Calu3 (cell line): ENCODE measurements around the gene PARD3. TPM values are rescaled to one million over a fixed set of nuclear protein-coding genes. Genes with fewer than 3 reads are reported as not detected.

Experiments used
- BruUV-seq: library from RNA; stranded (reverse); fragments of 400-500 nt; replicated peaks from 2 replicates; lab custom pipeline; 2021; lab: Mats Ljungman, UMichigan
- CTCF ChIA-PET: fragments of 300-600 bp; sonication (Branson Sonifier 250); formaldehyde crosslinking; loops from one replicate; lab custom pipeline; 2022; ENCODE audit warnings: antibody characterized with exemption; lab: Charles Lee
- DNase-seq: peaks from one replicate; pipeline ENCODE4 v3.0.0; 2022
- H3K27ac Mint-ChIP-seq: one replicate; pipeline ENCODE4 v1.8.0; 2022; ENCODE audit warnings: mixed read lengths; ENCODE audit not compliant: unreplicated experiment
- H3K27me3 Mint-ChIP-seq: one replicate; pipeline ENCODE4 v1.8.0; 2022; ENCODE audit warnings: mixed read lengths; ENCODE audit not compliant: unreplicated experiment
- H3K36me3 Mint-ChIP-seq: one replicate; pipeline ENCODE4 v1.8.0; 2022; ENCODE audit warnings: mild to moderate bottlenecking, moderate library complexity, mixed read lengths; ENCODE audit not compliant: insufficient read depth, unreplicated experiment
- H3K4me1 Mint-ChIP-seq: one replicate; pipeline ENCODE4 v1.8.0; 2022; ENCODE audit warnings: mild to moderate bottlenecking, low read depth, mixed read lengths; ENCODE audit not compliant: unreplicated experiment
- H3K4me3 Mint-ChIP-seq: one replicate; pipeline ENCODE4 v1.8.0; 2022; ENCODE audit warnings: mild to moderate bottlenecking, low read depth, moderate library complexity, mixed read lengths; ENCODE audit not compliant: unreplicated experiment
- H3K9me3 Mint-ChIP-seq: one replicate; pipeline ENCODE4 v1.8.0; 2022; ENCODE audit warnings: low read depth, mixed read lengths; ENCODE audit not compliant: unreplicated experiment
- intact Hi-C: fragments of 100-400 bp; cut with micrococcal nuclease; formaldehyde crosslinking; loops from one replicate; pipeline ENCODE4 v1.10.0; 2022; ENCODE audit not compliant: unreplicated experiment
- total RNA-seq: library from RNA; stranded (reverse); gene quantifications from 2 replicates; pipeline ENCODE4 v1.2.3, GENCODE V29; 2022
- TF ChIP-seq, protein P1 (sequence below): fragments of 200-600 bp; IDR thresholded peaks from one replicate; pipeline ENCODE4 v1.8.0; 2022; ENCODE audit warnings: antibody characterized with exemption; ENCODE audit not compliant: unreplicated experiment

Gene PARD3
- total RNA-seq, 1 experiment from 2014 or later = 62.4 TPM

DNA sequence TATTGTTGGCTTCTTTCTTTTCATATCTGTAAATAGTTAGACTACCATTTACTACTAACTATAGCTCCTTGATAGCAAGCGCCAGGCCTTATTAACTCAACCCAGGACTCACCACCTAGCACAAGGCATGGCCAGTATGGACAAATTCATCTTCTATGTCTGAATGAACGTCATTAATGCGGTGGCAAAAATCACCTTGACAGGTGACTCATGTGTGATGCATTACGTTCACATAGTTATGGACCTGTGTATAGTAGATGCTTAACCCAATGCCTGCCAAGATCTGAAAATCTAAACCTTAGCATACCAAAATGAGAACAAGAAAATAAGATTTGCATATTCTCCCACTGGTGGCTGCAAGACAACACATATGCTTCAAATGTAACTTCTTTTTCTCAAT lies 300.8 kb downstream of the PARD3 start:
- BruUV-seq = no TSS peak
- Mint-ChIP-seq H3K36me3 (peaks cover 5% of the 10 kb centered on the region), H3K4me3 (no peak overlapping the region), H3K9me3 (no peaks in the 10 kb centered on the region), H3K27ac (no peak overlapping the region), H3K27me3 (no peaks in the 10 kb centered on the region), H3K4me1 (peaks cover 29% of the 10 kb centered on the region)
- DNase-seq = no peak
- TF ChIP-seq, protein P1, sequence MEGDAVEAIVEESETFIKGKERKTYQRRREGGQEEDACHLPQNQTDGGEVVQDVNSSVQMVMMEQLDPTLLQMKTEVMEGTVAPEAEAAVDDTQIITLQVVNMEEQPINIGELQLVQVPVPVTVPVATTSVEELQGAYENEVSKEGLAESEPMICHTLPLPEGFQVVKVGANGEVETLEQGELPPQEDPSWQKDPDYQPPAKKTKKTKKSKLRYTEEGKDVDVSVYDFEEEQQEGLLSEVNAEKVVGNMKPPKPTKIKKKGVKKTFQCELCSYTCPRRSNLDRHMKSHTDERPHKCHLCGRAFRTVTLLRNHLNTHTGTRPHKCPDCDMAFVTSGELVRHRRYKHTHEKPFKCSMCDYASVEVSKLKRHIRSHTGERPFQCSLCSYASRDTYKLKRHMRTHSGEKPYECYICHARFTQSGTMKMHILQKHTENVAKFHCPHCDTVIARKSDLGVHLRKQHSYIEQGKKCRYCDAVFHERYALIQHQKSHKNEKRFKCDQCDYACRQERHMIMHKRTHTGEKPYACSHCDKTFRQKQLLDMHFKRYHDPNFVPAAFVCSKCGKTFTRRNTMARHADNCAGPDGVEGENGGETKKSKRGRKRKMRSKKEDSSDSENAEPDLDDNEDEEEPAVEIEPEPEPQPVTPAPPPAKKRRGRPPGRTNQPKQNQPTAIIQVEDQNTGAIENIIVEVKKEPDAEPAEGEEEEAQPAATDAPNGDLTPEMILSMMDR = no peak
- intact Hi-C loops = no loop called here
- CTCF ChIA-PET = interaction anchor here (0.8 to 1.1 kb wide), 2 partner anchors 10 to 15 kb away, joined by 3 to 4 read pairs; no protein-coding TSS in a partner anchor

DNA sequence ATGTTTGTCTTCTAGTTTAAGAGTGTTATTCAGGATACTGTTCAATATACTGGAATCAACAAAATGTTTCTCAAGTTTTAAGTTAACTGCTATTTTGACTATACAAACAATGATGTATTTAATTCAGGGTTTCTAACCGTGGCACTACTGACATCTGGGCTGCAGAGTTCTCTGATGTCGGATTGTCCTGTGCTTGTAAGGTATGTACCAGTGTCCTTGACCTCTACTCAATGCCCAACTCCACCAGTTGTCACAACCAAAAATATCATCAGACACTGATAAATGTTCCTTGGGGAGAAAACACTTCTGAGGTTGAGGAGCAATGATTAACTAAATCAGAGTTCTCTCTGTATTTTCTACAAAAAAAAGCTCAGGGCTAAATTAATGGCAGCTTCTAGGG lies 301.5 kb downstream of the PARD3 start:
- Mint-ChIP-seq H3K36me3 (peaks cover 5% of the 10 kb centered on the region), H3K27ac (no peak overlapping the region), H3K4me1 (peaks cover 22% of the 10 kb centered on the region), H3K4me3 (no peak overlapping the region), H3K27me3 (no peaks in the 10 kb centered on the region), H3K9me3 (no peaks in the 10 kb centered on the region)
- CTCF ChIA-PET = interaction anchor here (1.1 kb wide), 1 partner anchor 10 kb away, joined by 4 read pairs; no protein-coding TSS in a partner anchor
- intact Hi-C loops = no loop called here
- TF ChIP-seq, protein P1 = no peak
- BruUV-seq = no TSS peak
- DNase-seq = no peak

DNA sequence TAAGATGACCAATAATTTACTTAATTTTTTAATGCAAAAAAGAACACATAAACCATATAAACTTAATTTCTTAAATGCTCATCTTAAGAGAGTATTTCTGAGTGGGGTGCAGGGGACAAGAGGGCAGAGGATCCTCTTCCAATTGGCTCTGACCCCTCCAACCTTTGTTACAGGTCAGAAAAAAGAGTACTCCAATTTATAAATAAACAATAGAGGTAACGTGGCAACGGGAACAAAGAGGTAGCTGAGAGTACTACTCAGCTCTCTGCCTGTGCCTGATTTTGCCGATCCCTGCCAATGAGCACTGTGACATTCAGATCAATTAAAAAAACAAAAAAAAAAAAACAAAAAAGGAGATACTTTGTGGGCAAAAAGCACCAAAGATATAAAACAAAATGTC lies 307.9 kb downstream of the PARD3 start:
- no peak for DNase-seq
- peaks cover 21% of the 10 kb centered on the region for H3K4me1 Mint-ChIP-seq
- H3K9me3 Mint-ChIP-seq = no peaks in the 10 kb centered on the region
- CTCF ChIA-PET = interaction anchor here (0.9 to 1.4 kb wide), 2 partner anchors 13 to 1018 kb away, joined by 3 to 7 read pairs; no protein-coding TSS in a partner anchor
- H3K36me3 Mint-ChIP-seq = peaks cover 6% of the 10 kb centered on the region
- no TSS peak for BruUV-seq
- H3K4me3 Mint-ChIP-seq = no peak overlapping the region
- intact Hi-C loops = no loop called here
- no peak overlapping the region for H3K27ac Mint-ChIP-seq
- no peaks in the 10 kb centered on the region for H3K27me3 Mint-ChIP-seq
- TF ChIP-seq, protein P1 = no peak

DNA sequence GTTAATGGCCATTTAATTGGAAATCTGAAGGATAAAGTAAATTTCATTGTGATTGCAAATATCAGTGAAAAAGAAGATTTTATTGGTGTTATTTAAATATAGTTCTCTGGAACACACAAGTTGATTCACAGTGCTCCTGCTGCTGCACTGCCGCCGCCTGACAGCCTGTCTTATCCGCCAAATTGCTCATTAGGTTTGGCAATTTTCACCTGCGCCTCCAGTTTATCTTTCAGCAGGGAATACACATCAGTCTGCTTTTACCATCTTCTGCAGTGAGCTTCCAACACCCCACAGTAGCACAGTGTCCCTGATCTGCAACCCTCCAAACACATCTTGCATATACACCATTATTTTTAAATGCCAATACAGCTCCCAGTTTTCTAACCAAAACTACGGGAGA lies 308.3 kb downstream of the PARD3 start:
- peaks cover 21% of the 10 kb centered on the region for H3K4me1 Mint-ChIP-seq
- BruUV-seq = no TSS peak
- TF ChIP-seq, protein P1 = no peak
- CTCF ChIA-PET = interaction anchor here (0.9 to 1.4 kb wide), 2 partner anchors 13 to 1018 kb away, joined by 3 to 7 read pairs; no protein-coding TSS in a partner anchor
- no peaks in the 10 kb centered on the region for H3K27me3 Mint-ChIP-seq
- peaks cover 8% of the 10 kb centered on the region for H3K36me3 Mint-ChIP-seq
- no peaks in the 10 kb centered on the region for H3K9me3 Mint-ChIP-seq
- intact Hi-C loops = no loop called here
- no peak overlapping the region for H3K27ac Mint-ChIP-seq
- H3K4me3 Mint-ChIP-seq = no peak overlapping the region
- DNase-seq = no peak
